DOHH2 (cell line): ENCODE results near the gene BLOC1S2.

Source experiments
- H3F3A ChIP-seq: fragments of 200-600 bp; sonication (generic), shearing (Covaris generic); 2 replicates; pipeline ENCODE4 v1.6.0; 2016; ENCODE audit warnings: antibody characterized with exemption, mild to moderate bottlenecking; ENCODE audit not compliant: control insufficient read depth, insufficient read depth
- H3K27ac ChIP-seq: fragments of 200-600 bp; sonication (generic); 2 replicates; pipeline ENCODE4 v1.5.1; 2014; ENCODE audit warnings: low read depth, mild to moderate bottlenecking, low read length, moderate library complexity
- H3K27me3 ChIP-seq: fragments of 200-600 bp; sonication (generic); 2 replicates; pipeline ENCODE4 v1.6.1; 2014; ENCODE audit warnings: mild to moderate bottlenecking, low read length, mixed read lengths; ENCODE audit not compliant: control insufficient read depth
- H3K36me3 ChIP-seq: fragments of 200-600 bp; sonication (generic); 2 replicates; pipeline ENCODE4 v1.6.1; 2014; ENCODE audit warnings: mild to moderate bottlenecking, low read length, moderate library complexity, mixed read lengths; ENCODE audit not compliant: control insufficient read depth
- H3K4me1 ChIP-seq: fragments of 200-600 bp; sonication (generic); 2 replicates; pipeline ENCODE4 v1.6.1; 2014; ENCODE audit warnings: mild to moderate bottlenecking, low read length, mixed read lengths; ENCODE audit not compliant: control insufficient read depth
- H3K4me2 ChIP-seq: fragments of 200-600 bp; sonication (generic); 2 replicates; pipeline ENCODE4 v1.6.0; 2014; ENCODE audit warnings: mild to moderate bottlenecking, low read length, moderate library complexity
- H3K4me3 ChIP-seq: fragments of 200-600 bp; sonication (generic); 2 replicates; pipeline ENCODE4 v1.5.1; 2014; ENCODE audit warnings: mild to moderate bottlenecking, low read length, mixed read lengths
- H3K79me2 ChIP-seq: fragments of 200-600 bp; sonication (generic); 2 replicates; pipeline ENCODE4 v1.6.1; 2014; ENCODE audit warnings: mild to moderate bottlenecking, low read length, mixed read lengths; ENCODE audit not compliant: control insufficient read depth
- H3K9me2 ChIP-seq: fragments of 200-600 bp; sonication (generic); replicated peaks from 2 replicates; pipeline ENCODE4 v1.6.1; 2014; ENCODE audit warnings: mild to moderate bottlenecking, low read length, mixed read lengths; ENCODE audit not compliant: control insufficient read depth
- H3K9me3 ChIP-seq: fragments of 200-600 bp; sonication (generic); 2 replicates; pipeline ENCODE4 v1.6.1; 2014; ENCODE audit warnings: antibody characterized with exemption, low read length, mixed read lengths; ENCODE audit not compliant: control insufficient read depth, insufficient read depth
- H4K20me1 ChIP-seq: fragments of 200-600 bp; sonication (generic); 2 replicates; pipeline ENCODE4 v1.6.0; 2014; ENCODE audit warnings: low read depth, mild to moderate bottlenecking, antibody characterized with exemption, low read length, moderate library complexity; ENCODE audit not compliant: control insufficient read depth, insufficient read depth
- CTCF ChIP-seq: fragments of 200-600 bp; sonication (generic); IDR thresholded peaks from one replicate; pipeline ENCODE4 v1.5.1; 2014; ENCODE audit warnings: antibody characterized with exemption, mild to moderate bottlenecking, low read depth, low read length; ENCODE audit not compliant: poor library complexity, severe bottlenecking
- EZH2phosphoT487 ChIP-seq: fragments of 200-600 bp; sonication (generic); IDR thresholded peaks from 2 replicates; pipeline ENCODE4 v1.6.1; 2017; ENCODE audit warnings: borderline replicate concordance, mild to moderate bottlenecking, antibody characterized with exemption, low read length, moderate library complexity, mixed read lengths

BLOC1S2 gene

DNA sequence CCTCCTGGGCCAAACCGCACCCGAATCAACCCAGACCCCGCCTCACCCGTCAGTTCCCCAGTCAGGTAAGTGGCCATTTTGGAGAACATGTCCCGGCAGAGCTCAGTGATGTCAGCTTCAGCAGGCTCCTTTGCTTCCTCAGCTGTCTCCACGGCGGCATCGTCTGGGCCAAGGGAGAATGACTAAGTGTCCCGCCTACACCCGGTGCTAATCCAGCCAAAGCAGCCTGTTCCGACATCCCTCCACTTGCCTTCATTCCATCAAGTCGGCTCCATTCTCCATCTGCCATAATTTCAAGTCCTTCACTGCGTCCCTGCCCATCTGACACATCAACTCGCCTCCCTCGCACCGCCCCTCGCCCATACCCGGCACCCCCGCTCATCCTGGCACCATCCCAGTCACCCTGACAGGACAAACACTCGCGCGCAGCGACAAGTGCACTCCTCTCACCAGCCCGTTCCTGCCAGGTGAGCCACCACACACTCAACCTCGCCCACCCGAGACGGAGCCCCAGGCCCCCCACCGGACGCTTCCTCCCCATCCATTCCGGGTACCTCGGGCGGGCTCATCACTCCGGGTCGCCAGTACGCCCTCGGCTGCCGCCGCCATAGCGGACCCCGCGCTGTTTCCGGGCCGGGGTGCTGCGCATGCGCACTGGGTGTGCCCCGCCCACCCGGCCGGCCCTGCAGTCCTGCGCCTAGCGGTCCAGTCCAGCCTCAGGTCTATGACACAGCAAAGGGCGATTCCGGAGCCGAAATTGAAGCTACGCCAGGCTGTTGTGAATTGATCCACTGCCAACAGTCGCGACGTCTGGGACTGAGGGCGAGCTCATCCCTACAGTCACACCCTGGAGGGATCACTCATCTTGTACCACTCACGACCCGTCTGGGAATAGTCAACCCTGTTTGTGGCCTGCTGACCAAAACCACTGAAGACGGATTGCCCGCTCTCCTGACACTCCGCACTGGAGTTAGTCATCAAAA, at the start of gene BLOC1S2:
BLOC1S2 (minus strand) TSS at position 630 of the 983 bp plus-strand sequence; CDS start at position 609, 21 bp downstream.
- H3K27ac ChIP-seq = peak within 1 kb of the TSS; percentile 59
- H3K27me3 ChIP-seq = 0 out of 2 replicates have a peak, but pooled peaks cover 5% of the 10 kb centered on the region
- peaks cover 34% of the 10 kb centered on the region for H3K4me1 ChIP-seq
- TF ChIP-seq EZH2phosphoT487 = no peak
- no peak for TF ChIP-seq CTCF
- no peaks in the 10 kb centered on the region for H3F3A ChIP-seq
- H3K9me2 ChIP-seq = no peaks in the 10 kb centered on the region
- H3K36me3 ChIP-seq = peaks cover 33% of the 10 kb centered on the region
- H4K20me1 ChIP-seq = no peaks in the 10 kb centered on the region
- H3K4me3 ChIP-seq = peak within 1 kb of the TSS; percentile 100
- H3K4me2 ChIP-seq = peak within 1 kb of the TSS; percentile 98
- H3K79me2 ChIP-seq = peaks cover 51% of the 10 kb centered on the region
- no peaks in the 10 kb centered on the region for H3K9me3 ChIP-seq

GRCh38 chr10:100334762-100335161, 48.3 kb upstream of the BLOC1S2 start:
- H3F3A ChIP-seq = no peaks in the 10 kb centered on the region
- no peaks in the 10 kb centered on the region for H4K20me1 ChIP-seq
- H3K4me1 ChIP-seq = peaks cover 14% of the 10 kb centered on the region
- H3K79me2 ChIP-seq = no peaks in the 10 kb centered on the region
- H3K9me3 ChIP-seq = no peaks in the 10 kb centered on the region
- no peaks in the 10 kb centered on the region for H3K9me2 ChIP-seq
- no peak overlapping the region for H3K4me3 ChIP-seq
- no peaks in the 10 kb centered on the region for H3K36me3 ChIP-seq
- peaks cover 21% of the 10 kb centered on the region for H3K27me3 ChIP-seq
- no peak overlapping the region for H3K4me2 ChIP-seq
- no peak for TF ChIP-seq EZH2phosphoT487
- no peak for TF ChIP-seq CTCF
- no peak overlapping the region for H3K27ac ChIP-seq

- TF ChIP-seq EZH2phosphoT487 (no peak), CTCF (no peak)
- no peaks in the 10 kb centered on the region for H3K79me2 ChIP-seq
- no peak overlapping the region for H3K4me3 ChIP-seq
- no peaks in the 10 kb centered on the region for H3K36me3 ChIP-seq
- H4K20me1 ChIP-seq = no peaks in the 10 kb centered on the region
- H3K9me2 ChIP-seq = no peaks in the 10 kb centered on the region
- peaks cover 28% of the 10 kb centered on the region for H3K27me3 ChIP-seq
- H3K9me3 ChIP-seq = no peaks in the 10 kb centered on the region
- peaks cover 4% of the 10 kb centered on the region for H3K4me1 ChIP-seq
- no peak overlapping the region for H3K27ac ChIP-seq
- H3F3A ChIP-seq = no peaks in the 10 kb centered on the region
- H3K4me2 ChIP-seq = no peak overlapping the region
Measured at GRCh38 chr10:100333661-100334440, 47.4 kb upstream of the BLOC1S2 start.
